K562 (cell line): ENCODE data around the gene ANP32B. TPM values are rescaled to one million over a fixed set of nuclear protein-coding genes. Genes with fewer than 3 reads are reported as not detected.

ENCODE experiments used
- ATAC-seq: fragments of 200-7000 bp; cut with Tn5 transposase; 3 replicates; pipeline ENCODE4 v1.9.1; 2020; ENCODE audit warnings: moderate library complexity
- BruUV-seq: library from RNA; stranded (reverse); fragments of 400-500 nt; replicated peaks from 2 replicates; lab custom pipeline; 2021; lab: Mats Ljungman, UMichigan
- CTCF ChIA-PET: fragments of 300-600 bp; formaldehyde crosslinking; extraction: SDS; loops from one replicate; lab custom pipeline; 2021; ENCODE audit warnings: low intra/inter-chr PET ratio; lab: Yijun Ruan, JAX
- POLR2A ChIA-PET: fragments of 300-600, 350-650 bp; sonication (Branson Sonifier 250); formaldehyde crosslinking; extraction: SDS; loops from one replicate; lab custom pipeline; 2021; ENCODE audit warnings: antibody characterized with exemption, inconsistent platforms; lab: Yijun Ruan, JAX
- DNase-seq, 4 experiments: peaks; one replicate each; pipeline versions ENCODE4 v3.0.0 to v3.0.0-alpha.2; 2011 to 2018; ENCODE audit warnings: low spot score in 3 of 4, mixed read lengths in 3 of 4; ENCODE audit errors: extremely low read depth in 1 of 4
- FAIRE-seq: peaks from 2 replicates; lab custom pipeline; 2011; peaks lifted over from hg19 to GRCh38; lab: Jason Lieb, UNC
- H2AFZ ChIP-seq: 2 replicates; pipeline ENCODE4 v1.6.0; 2011; ENCODE audit warnings: low read depth, low read length, control low read depth, inconsistent platforms
- H3K27ac ChIP-seq: fragments of 200-600 bp; 3 replicates; pipeline ENCODE4 v1.8.0; 2011; ENCODE audit warnings: low read depth, mild to moderate bottlenecking, control low read depth, inconsistent platforms, low read length, moderate library complexity, mixed read lengths; ENCODE audit errors: extremely low read depth
- H3K27me3 ChIP-seq, 2 experiments: fragments of 300-600 bp in 1 of 2; 2 replicates in 1 of 2; 3 replicates in 1 of 2; pipeline versions ENCODE4 v1.6.0 to v1.8.0; 2011; ENCODE audit warnings: inconsistent platforms in 2 of 2, low read length in 2 of 2, mild to moderate bottlenecking in 1 of 2, mixed read lengths in 1 of 2, moderate library complexity in 1 of 2; ENCODE audit not compliant: control insufficient read depth in 2 of 2, insufficient read depth in 2 of 2
- H3K36me3 ChIP-seq: fragments of 300-600 bp; 3 replicates; pipeline ENCODE4 v1.8.0; 2011; ENCODE audit warnings: mild to moderate bottlenecking, low read length, inconsistent platforms; ENCODE audit not compliant: control insufficient read depth, insufficient read depth
- H3K4me1 ChIP-seq, 2 experiments: fragments of 200-600 bp in 1 of 2; replicated peaks in 1 of 2; 2 replicates in 1 of 2; 3 replicates in 1 of 2; pipeline versions ENCODE4 v1.5.1 to v1.8.0; 2011; ENCODE audit warnings: inconsistent platforms in 2 of 2, low read length in 2 of 2, mild to moderate bottlenecking in 1 of 2, mixed read lengths in 1 of 2, moderate library complexity in 1 of 2; ENCODE audit not compliant: control insufficient read depth in 2 of 2, insufficient read depth in 2 of 2
- H3K4me2 ChIP-seq: 2 replicates; pipeline ENCODE4 v1.6.1; 2011; ENCODE audit warnings: low read length, control low read depth, inconsistent platforms, mixed read lengths; ENCODE audit not compliant: insufficient read depth
- H3K4me3 ChIP-seq: fragments of 200-600 bp; sonication (generic), shearing (Covaris generic); 2 replicates; pipeline ENCODE4 v1.5.1; 2016; ENCODE audit warnings: control low read depth, inconsistent platforms
- H3K79me2 ChIP-seq: fragments of 200-600 bp; 3 replicates; pipeline ENCODE4 v1.8.0; 2011; ENCODE audit warnings: low read length, inconsistent platforms; ENCODE audit not compliant: control insufficient read depth, insufficient read depth
- H3K9ac ChIP-seq, 2 experiments: 2 replicates each; pipeline versions ENCODE4 v1.6.0 to v1.6.1; 2011; ENCODE audit warnings: low read depth in 2 of 2, low read length in 2 of 2, control low read depth in 1 of 2, inconsistent platforms in 1 of 2, mild to moderate bottlenecking in 1 of 2, mixed read lengths in 1 of 2; ENCODE audit not compliant: insufficient read depth in 1 of 2
- H3K9me1 ChIP-seq: one replicate; pipeline ENCODE4 v1.6.0; 2011; ENCODE audit warnings: inconsistent platforms, mild to moderate bottlenecking, low read length, moderate library complexity; ENCODE audit not compliant: control insufficient read depth, insufficient read depth
- H3K9me3 ChIP-seq: replicated peaks from 2 replicates; pipeline ENCODE4 v1.5.1; 2011; ENCODE audit warnings: low read depth, low read length, inconsistent platforms; ENCODE audit not compliant: control insufficient read depth, insufficient read depth
- H4K20me1 ChIP-seq: replicated peaks from 2 replicates; pipeline ENCODE4 v1.6.1; 2011; ENCODE audit warnings: low read length, inconsistent platforms, mixed read lengths; ENCODE audit not compliant: control insufficient read depth, insufficient read depth
- CBX3 ChIP-seq, 2 experiments: IDR thresholded peaks; 1 replicate in 1 of 2; 2 replicates in 1 of 2; pipeline ENCODE4 v1.6.1; 2012; ENCODE audit warnings: inconsistent platforms in 2 of 2, low read length in 2 of 2, borderline replicate concordance in 1 of 2, control low read depth in 1 of 2
- ESRRA ChIP-seq: fragments of 450-650 bp; IDR thresholded peaks from 2 replicates; pipeline ENCODE4 v1.6.1; 2014; ENCODE audit warnings: low read depth, mild to moderate bottlenecking, moderate library complexity, borderline replicate concordance
- ILF3 ChIP-seq: fragments of 450-650 bp; IDR thresholded peaks from 2 replicates; pipeline ENCODE4 v1.6.1; 2018; ENCODE audit warnings: antibody characterized with exemption, mild to moderate bottlenecking, moderate library complexity, borderline replicate concordance
- MIER1 ChIP-seq: fragments of 450-650 bp; IDR thresholded peaks from 2 replicates; pipeline ENCODE4 v1.6.1; 2016; ENCODE audit warnings: antibody characterized with exemption, mild to moderate bottlenecking, low read depth
- NONO ChIP-seq, 2 experiments: fragments of 200-400 bp in 1 of 2; fragments of 450-650 bp in 1 of 2; formaldehyde crosslinking in 1 of 2; IDR thresholded peaks; 2 replicates each; pipeline ENCODE4 v1.6.1; 2017; ENCODE audit warnings: low read depth in 2 of 2, mild to moderate bottlenecking in 2 of 2, moderate library complexity in 2 of 2, low read length in 1 of 2
- SAP30 ChIP-seq: fragments of 200-600 bp; sonication (generic); IDR thresholded peaks from 2 replicates; pipeline ENCODE4 v1.6.1; 2012; ENCODE audit warnings: borderline replicate concordance, low read depth, mild to moderate bottlenecking, moderate library complexity, low read length, control low read depth, inconsistent platforms; ENCODE audit not compliant: insufficient read depth, poor library complexity, severe bottlenecking
- SREBF2 ChIP-seq: sonication (generic); formaldehyde crosslinking; IDR thresholded peaks from 2 replicates; pipeline ENCODE4 v1.4.0; 2020; ENCODE audit warnings: mild to moderate bottlenecking, missing genetic modification reagents
- TEAD1 ChIP-seq, 2 experiments: fragments of 450-650 bp in 1 of 2; sonication (generic) in 1 of 2; formaldehyde crosslinking; IDR thresholded peaks; 2 replicates each; pipeline versions ENCODE4 v1.4.0 to v1.8.0; 2020 to 2022; ENCODE audit warnings: mild to moderate bottlenecking in 2 of 2, missing genetic modification reagents in 1 of 2
- ZFP36 ChIP-seq: fragments of 150-350 bp; IDR thresholded peaks from 2 replicates; pipeline ENCODE4 v1.6.1; 2018; ENCODE audit warnings: low read length, low read depth; ENCODE audit not compliant: partially characterized antibody
- ZNF253 ChIP-seq: fragments of 250-450 bp; sonication (Bioruptor Pico); conservative IDR thresholded peaks from 2 replicates; pipeline ENCODE4 v1.6.1; 2021; ENCODE audit warnings: mild to moderate bottlenecking
- ZNF830 ChIP-seq: fragments of 250-450 bp; sonication (Bioruptor Pico); IDR thresholded peaks from 2 replicates; pipeline ENCODE4 v1.5.0; 2021; ENCODE audit warnings: mild to moderate bottlenecking
- WGBS: fragments of 100-300 bp; shearing (Covaris generic); methylation state at CpG from one replicate; pipeline ENCODE4 v1.1.6; 2016; ENCODE audit warnings: low coverage, mixed read lengths; ENCODE audit not compliant: insufficient coverage; ENCODE audit errors: missing lambda C conversion rate; 5-methylcytosine and 5-hydroxymethylcytosine counted together
- in situ Hi-C: fragments of 300-500 bp; cut with MboI; formaldehyde crosslinking; loops from 4 replicates; pipeline ENCODE4 v1.15.0; 2018; ENCODE audit warnings: inconsistent platforms, mixed read lengths
- intact Hi-C: fragments of 100-400 bp; cut with micrococcal nuclease; formaldehyde crosslinking; loops from 2 replicates; pipeline ENCODE4 v1.14.2; 2022
- polyA plus RNA-seq, 8 experiments: library from polyadenylated mRNA; depleted of rRNA in 4 of 8; stranded (reverse) in 5 of 8; unstranded in 3 of 8; fragments of >200 nt; fragmentation: Nextera tagmentation in 2 of 8; fragmentation: Illumina TruSeq in 1 of 8; extraction: Ambion mirVana in 2 of 8; extraction: Trizol in 1 of 8; gene quantifications; 2 replicates each; pipeline versions ENCODE4 v1.2.1 to v1.2.3, GENCODE V29; 2011 to 2014; ENCODE audit warnings: inconsistent platforms in 1 of 8, missing spikeins in 1 of 8
- total RNA-seq, 7 experiments: library from RNA; depleted of rRNA in 6 of 7; stranded (reverse); fragments of >200 nt in 6 of 7; fragmentation: Illumina TruSeq in 2 of 7; extraction: Trizol in 2 of 7; gene quantifications; 2 replicates each; pipeline versions ENCODE4 v1.2.1 to v1.2.3, GENCODE V29; 2011 to 2021; ENCODE audit warnings: low replicate concordance in 1 of 7
- TF ChIP-seq, protein P1 (sequence below): sonication (generic); formaldehyde crosslinking; IDR thresholded peaks from 2 replicates; pipeline ENCODE4 v1.8.0; 2022; ENCODE audit warnings: missing genetic modification reagents, mild to moderate bottlenecking, moderate library complexity, borderline replicate concordance
- TF ChIP-seq, protein P2 (sequence below): fragments of 450-650 bp; IDR thresholded peaks from 2 replicates; pipeline ENCODE4 v1.6.1; 2016; ENCODE audit warnings: low read depth

Gene ANP32B
- total and polyA plus RNA-seq, 9 of the 15 experiments (the other 6 are each of a cell fraction or from before 2014, with no cell fraction given), result 68.9 to 815 (median 141) TPM

DNA sequence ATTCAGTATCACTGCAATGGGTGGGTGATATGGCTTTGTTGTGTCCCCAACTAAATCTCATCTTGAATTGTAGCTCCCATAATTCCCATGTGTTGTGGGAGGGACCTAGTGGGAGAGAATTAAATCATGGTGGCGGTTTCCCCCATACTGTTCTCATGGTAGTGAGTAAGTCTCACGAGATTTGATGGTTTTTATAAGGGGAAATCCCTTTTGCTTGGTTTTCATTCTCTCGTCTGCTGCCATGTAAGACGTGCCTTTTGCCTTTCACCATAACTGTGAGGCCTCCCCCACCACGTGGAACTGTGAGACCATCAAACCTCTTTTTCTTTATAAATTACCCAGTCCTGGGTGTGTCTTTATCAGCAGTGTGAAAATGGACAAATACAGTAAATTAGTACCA, 63.9 kb downstream of the ANP32B start:
- Histone ChIP-seq H3K4me1 (peaks cover 12 to 19% of the 10 kb centered on the region in 2 experiments; a peak in 3 of 5 replicates), H3K79me2 (peaks cover 68% of the 10 kb centered on the region), H3K9me1 (no peaks in the 10 kb centered on the region), H3K9me3 (peaks cover 4% of the 10 kb centered on the region; the same call in 1 of the 2 replicates), H3K9ac (peak overlapping the region in 1 of 2 experiments; percentile 92; a peak in 2 of 4 replicates), H2AFZ (peak overlapping the region; percentile 34; the same call in 1 of the 2 replicates), H3K36me3 (peaks cover 52% of the 10 kb centered on the region), H3K27me3 (no peaks in the 10 kb centered on the region), H3K27ac (peak overlapping the region; percentile 90), H3K4me2 (peak overlapping the region; percentile 76), H4K20me1 (no peaks in the 10 kb centered on the region), H3K4me3 (peak overlapping the region; percentile 55)
- BruUV-seq, result no TSS peak
- CTCF ChIA-PET, result no interaction called here
- POLR2A ChIA-PET, result interaction anchor here (0.6 to 4.7 kb wide), 22 partner anchors 10 to 1005 kb away, joined by 3 to 57 read pairs (median 4); partner anchors contain the start of genes CORO2A, NANS, TBC1D2 and TMOD1
- intact Hi-C loops (loop anchor here (5.0 kb wide), 2 partner anchors 60 to 125 kb away; partner anchors contain the start of gene TRMO), in situ Hi-C loops (no loop called here)
- 4% methylated on average over 4 of the region's 5 CpGs for WGBS
- DNase-seq (peak in 1 of 4 experiments; percentile 75), FAIRE-seq (peak; percentile 23), ATAC-seq (peak; percentile 67)
- peak; percentile 80 for TF ChIP-seq ZFP36
- peak in 1 of 2 experiments; percentile 66; a peak in 1 of 4 replicates for TF ChIP-seq NONO (IDR thresholded peaks at IDR 0.05; ENCODE audit: low read depth in 2 of 2, low read length in 1 of 2)
- TF ChIP-seq ESRRA, result no peak
- TF ChIP-seq, protein P1, sequence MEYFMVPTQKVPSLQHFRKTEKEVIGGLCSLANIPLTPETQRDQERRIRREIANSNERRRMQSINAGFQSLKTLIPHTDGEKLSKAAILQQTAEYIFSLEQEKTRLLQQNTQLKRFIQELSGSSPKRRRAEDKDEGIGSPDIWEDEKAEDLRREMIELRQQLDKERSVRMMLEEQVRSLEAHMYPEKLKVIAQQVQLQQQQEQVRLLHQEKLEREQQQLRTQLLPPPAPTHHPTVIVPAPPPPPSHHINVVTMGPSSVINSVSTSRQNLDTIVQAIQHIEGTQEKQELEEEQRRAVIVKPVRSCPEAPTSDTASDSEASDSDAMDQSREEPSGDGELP (CRISPR knock-in tag), result no peak
- TF ChIP-seq TEAD1 (CRISPR knock-in tag; IDR thresholded peaks at IDR 0.05), result no peak
- no peak for TF ChIP-seq SREBF2
- TF ChIP-seq MIER1, result no peak
- TF ChIP-seq CBX3 (IDR thresholded peaks at IDR 0.05; ENCODE audit: borderline replicate concordance in 1 of 2, low read length in 2 of 2), result peak in 1 of 2 experiments; percentile 75; a peak in 1 of 3 replicates
- no peak for TF ChIP-seq SAP30
- no peak for TF ChIP-seq ZNF830 (CRISPR knock-in tag)
- TF ChIP-seq ZNF253 (CRISPR knock-in tag), result no peak
- TF ChIP-seq ILF3, result no peak
- TF ChIP-seq, protein P2, sequence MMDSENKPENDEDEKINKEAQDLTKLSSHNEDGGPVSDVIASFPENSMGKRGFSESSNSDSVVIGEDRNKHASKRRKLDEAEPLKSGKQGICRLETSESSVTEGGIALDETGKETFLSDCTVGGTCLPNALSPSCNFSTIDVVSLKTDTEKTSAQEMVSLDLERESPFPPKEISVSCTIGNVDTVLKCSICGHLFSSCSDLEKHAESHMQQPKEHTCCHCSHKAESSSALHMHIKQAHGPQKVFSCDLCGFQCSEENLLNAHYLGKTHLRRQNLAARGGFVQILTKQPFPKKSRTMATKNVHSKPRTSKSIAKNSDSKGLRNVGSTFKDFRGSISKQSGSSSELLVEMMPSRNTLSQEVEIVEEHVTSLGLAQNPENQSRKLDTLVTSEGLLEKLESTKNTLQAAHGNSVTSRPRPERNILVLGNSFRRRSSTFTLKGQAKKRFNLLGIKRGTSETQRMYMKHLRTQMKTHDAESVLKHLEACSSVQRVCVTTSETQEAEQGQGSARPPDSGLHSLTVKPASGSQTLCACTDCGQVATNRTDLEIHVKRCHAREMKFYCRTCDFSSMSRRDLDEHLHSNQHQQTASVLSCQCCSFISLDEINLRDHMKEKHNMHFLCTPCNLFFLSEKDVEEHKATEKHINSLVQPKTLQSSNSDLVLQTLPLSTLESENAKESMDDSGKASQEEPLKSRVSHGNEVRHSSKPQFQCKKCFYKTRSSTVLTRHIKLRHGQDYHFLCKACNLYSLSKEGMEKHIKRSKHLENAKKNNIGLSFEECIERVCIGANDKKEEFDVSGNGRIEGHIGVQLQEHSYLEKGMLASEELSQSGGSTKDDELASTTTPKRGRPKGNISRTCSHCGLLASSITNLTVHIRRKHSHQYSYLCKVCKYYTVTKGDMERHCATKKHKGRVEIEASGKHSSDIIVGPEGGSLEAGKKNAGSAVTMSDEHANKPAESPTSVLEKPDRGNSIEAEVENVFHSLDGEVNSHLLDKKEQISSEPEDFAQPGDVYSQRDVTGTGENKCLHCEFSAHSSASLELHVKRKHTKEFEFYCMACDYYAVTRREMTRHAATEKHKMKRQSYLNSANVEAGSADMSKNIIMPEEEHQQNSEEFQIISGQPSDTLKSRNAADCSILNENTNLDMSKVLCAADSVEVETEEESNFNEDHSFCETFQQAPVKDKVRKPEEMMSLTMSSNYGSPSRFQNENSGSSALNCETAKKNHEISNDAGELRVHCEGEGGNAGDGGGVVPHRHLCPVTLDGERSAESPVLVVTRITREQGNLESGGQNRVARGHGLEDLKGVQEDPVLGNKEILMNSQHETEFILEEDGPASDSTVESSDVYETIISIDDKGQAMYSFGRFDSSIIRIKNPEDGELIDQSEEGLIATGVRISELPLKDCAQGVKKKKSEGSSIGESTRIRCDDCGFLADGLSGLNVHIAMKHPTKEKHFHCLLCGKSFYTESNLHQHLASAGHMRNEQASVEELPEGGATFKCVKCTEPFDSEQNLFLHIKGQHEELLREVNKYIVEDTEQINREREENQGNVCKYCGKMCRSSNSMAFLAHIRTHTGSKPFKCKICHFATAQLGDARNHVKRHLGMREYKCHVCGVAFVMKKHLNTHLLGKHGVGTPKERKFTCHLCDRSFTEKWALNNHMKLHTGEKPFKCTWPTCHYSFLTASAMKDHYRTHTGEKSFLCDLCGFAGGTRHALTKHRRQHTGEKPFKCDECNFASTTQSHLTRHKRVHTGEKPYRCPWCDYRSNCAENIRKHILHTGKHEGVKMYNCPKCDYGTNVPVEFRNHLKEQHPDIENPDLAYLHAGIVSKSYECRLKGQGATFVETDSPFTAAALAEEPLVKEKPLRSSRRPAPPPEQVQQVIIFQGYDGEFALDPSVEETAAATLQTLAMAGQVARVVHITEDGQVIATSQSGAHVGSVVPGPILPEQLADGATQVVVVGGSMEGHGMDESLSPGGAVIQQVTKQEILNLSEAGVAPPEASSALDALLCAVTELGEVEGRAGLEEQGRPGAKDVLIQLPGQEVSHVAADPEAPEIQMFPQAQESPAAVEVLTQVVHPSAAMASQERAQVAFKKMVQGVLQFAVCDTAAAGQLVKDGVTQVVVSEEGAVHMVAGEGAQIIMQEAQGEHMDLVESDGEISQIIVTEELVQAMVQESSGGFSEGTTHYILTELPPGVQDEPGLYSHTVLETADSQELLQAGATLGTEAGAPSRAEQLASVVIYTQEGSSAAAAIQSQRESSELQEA, result no peak
